Effector CD8-positive, alpha-beta T cell (primary cell): ENCODE results near the gene DDX3X.
"Not testable (repeated sequence)": the region's sequence is repeated elsewhere in the genome, so short reads cannot be mapped to it uniquely, and the experiment has no call there.

ENCODE experiments used
- DNase-seq: peaks from one replicate; lab custom pipeline; 2025; lab: John Stamatoyannopoulos, UW

DDX3X gene

GRCh38 chrX:41329101-41329500 lies 4.9 kb upstream of the DDX3X start:
- no peak for DNase-seq

- DNase-seq, result no peak
Measured at GRCh38 chrX:41332005-41332404, 2.0 kb upstream of the DDX3X start.

GRCh38 chrX:41332408-41333002 lies 1.5 kb upstream of the DDX3X start:
- no peak for DNase-seq

GRCh38 chrX:41333003-41333743 lies 789 bp upstream of the DDX3X start:
- peak; percentile 77 for DNase-seq

GRCh38 chrX:41334363-41335197 lies 618 bp downstream of the DDX3X start:
- peak; percentile 68 for DNase-seq

GRCh38 chrX:41335198-41335957 lies 1.4 kb downstream of the DDX3X start:
- DNase-seq, result no peak

GRCh38 chrX:41335958-41336331 lies 2.0 kb downstream of the DDX3X start:
- DNase-seq, result no peak

GRCh38 chrX:41336447-41336846 lies 2.5 kb downstream of the DDX3X start:
- DNase-seq, result no peak

- DNase-seq, result no peak
Measured at GRCh38 chrX:41337140-41337539, 3.2 kb downstream of the DDX3X start.

GRCh38 chrX:41338436-41338835 lies 4.5 kb downstream of the DDX3X start:
- no peak for DNase-seq

- DNase-seq, result no peak
Measured at GRCh38 chrX:41339148-41339547, 5.2 kb downstream of the DDX3X start.

GRCh38 chrX:41344053-41344452 lies 10.1 kb downstream of the DDX3X start:
- no peak for DNase-seq

GRCh38 chrX:41347186-41347585 lies 13.2 kb downstream of the DDX3X start:
- peak; percentile 1 for DNase-seq

- DNase-seq, result no peak
Measured at GRCh38 chrX:41348551-41348950, 14.6 kb downstream of the DDX3X start.

- DNase-seq, result no peak
Measured at GRCh38 chrX:41350150-41350975, 16.4 kb downstream of the DDX3X start.

- no peak for DNase-seq
Measured at GRCh38 chrX:41350976-41351569, 17.1 kb downstream of the DDX3X start.

GRCh38 chrX:41351923-41352322 lies 18.0 kb downstream of the DDX3X start:
- no peak for DNase-seq

GRCh38 chrX:41352329-41352838 lies 18.4 kb downstream of the DDX3X start:
- DNase-seq, result no peak

- DNase-seq, result no peak
Measured at GRCh38 chrX:41353985-41354384, 20.0 kb downstream of the DDX3X start.

- no peak for DNase-seq
Measured at GRCh38 chrX:41369152-41369551, 35.2 kb downstream of the DDX3X start.

- not testable (repeated sequence) for DNase-seq
Measured at GRCh38 chrX:41371575-41371974, 37.6 kb downstream of the DDX3X start.
